Measurements from ENCODE around the gene CT45A3. TPM values are rescaled to one million over a fixed set of nuclear protein-coding genes. Genes with fewer than 3 reads are reported as not detected.
"Not testable (repeated sequence)": the region's sequence is repeated elsewhere in the genome, so short reads cannot be mapped to it uniquely, and the experiment has no call there.

CT45A3 gene
- total RNA-seq, 4 donors from 2014 or later, result not detected

DNA sequence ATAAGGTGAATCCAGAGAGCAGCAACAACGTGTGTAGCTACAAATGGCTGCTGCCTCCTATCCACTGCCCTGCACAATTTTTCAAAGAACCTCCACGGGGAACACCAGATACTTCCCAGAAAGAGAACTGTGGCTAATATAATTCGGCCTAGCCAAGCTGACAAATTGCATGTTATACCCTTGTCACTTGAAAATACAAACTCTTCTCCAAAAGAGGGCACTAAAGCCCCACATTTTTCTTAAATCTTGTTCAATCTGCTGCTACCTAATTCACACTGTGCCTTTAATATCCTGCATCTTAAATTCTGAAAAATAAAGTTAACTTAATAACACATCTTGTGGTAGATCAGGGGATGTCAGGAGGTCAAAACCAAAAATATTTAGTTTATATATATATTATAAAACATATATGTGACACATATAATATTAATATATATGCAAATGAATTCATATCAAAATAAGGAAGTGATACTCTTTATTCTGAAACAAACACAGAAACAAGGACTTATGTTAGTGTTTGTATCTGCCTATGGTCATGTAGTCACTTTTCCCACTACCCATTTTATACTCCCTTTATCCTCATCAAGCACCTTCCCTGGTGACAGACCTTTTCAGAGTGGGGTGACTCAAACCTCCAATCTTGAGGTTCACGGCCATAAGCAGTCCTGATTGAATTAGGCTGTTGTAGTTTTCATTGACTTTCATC lies 30.5 kb downstream of the CT45A3 start:
- H3K4me1 ChIP-seq, result no peaks in the 10 kb centered on the region
- ATAC-seq (no peak), DNase-seq (no peak)
- TF ChIP-seq, protein P1, sequence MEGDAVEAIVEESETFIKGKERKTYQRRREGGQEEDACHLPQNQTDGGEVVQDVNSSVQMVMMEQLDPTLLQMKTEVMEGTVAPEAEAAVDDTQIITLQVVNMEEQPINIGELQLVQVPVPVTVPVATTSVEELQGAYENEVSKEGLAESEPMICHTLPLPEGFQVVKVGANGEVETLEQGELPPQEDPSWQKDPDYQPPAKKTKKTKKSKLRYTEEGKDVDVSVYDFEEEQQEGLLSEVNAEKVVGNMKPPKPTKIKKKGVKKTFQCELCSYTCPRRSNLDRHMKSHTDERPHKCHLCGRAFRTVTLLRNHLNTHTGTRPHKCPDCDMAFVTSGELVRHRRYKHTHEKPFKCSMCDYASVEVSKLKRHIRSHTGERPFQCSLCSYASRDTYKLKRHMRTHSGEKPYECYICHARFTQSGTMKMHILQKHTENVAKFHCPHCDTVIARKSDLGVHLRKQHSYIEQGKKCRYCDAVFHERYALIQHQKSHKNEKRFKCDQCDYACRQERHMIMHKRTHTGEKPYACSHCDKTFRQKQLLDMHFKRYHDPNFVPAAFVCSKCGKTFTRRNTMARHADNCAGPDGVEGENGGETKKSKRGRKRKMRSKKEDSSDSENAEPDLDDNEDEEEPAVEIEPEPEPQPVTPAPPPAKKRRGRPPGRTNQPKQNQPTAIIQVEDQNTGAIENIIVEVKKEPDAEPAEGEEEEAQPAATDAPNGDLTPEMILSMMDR (IDR thresholded peaks at IDR 0.05 in 4 of 5, conservative IDR thresholded peaks at IDR 0.05 in 1 of 5), result no peak
- no peak for TF ChIP-seq POLR2A (IDR thresholded peaks at IDR 0.05)
- H3K36me3 ChIP-seq, result no peaks in the 10 kb centered on the region
- in situ Hi-C loops (cut with MboI; ENCODE audit: low sequenced_read_pairs in 4 of 4), result no loop called here
- H3K9me3 ChIP-seq, result no peaks in the 10 kb centered on the region
- no peak overlapping the region for H3K27ac ChIP-seq
- intact Hi-C loops (cut with DNase I; ENCODE audit: low total_unique reads), result no loop called here
- no peak overlapping the region for H3K4me3 ChIP-seq
- no peaks in the 10 kb centered on the region for H3K27me3 ChIP-seq

DNA sequence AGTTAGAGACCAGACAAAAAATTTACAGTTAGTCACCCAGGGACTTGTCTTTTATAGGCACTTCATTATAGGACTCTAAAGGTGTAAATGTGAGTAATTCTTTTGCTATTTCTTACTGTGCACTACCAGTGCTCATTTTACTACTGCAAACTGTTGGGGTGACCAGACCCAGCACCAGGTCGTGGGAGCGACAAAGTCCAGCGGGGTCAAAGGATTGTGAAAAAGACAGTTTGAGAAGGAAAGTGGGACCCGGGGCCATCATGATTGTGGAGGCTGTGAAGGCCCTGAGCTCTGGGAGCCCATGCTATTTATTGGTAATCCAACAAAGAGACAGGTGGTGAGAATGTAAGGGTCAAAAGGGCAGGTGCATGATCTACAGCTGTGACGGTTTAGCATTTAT lies 33.3 kb downstream of the CT45A3 start:
- DNase-seq; H3K36me3 ChIP-seq; H3K27ac ChIP-seq; H3K4me1 ChIP-seq; H3K27me3 ChIP-seq; in situ Hi-C loops (cut with MboI; ENCODE audit: low sequenced_read_pairs in 4 of 4); intact Hi-C loops (cut with DNase I; ENCODE audit: low total_unique reads); H3K4me3 ChIP-seq; H3K9me3 ChIP-seq; ATAC-seq: not testable (repeated sequence)

DNA sequence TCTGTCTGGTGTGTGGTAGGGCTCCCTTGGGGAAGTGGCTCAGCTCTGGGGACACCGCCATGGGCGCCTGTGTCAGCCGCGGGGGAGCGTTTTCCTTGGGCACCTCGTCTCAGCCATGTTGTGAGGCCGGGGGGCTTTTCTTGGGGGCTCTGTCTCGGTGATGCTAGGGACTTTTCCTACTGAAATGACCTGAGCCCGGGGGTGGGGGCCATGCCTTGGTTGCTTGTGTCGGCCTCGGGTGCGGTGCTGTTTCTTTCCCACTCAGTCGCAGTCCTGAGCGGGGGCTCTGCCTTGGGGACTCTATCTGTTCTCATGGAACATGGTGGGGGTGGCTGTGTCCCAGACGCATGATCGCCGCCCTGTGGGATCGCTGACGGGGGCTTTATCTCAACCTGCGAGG lies 54.2 kb downstream of the CT45A3 start:
- H3K27ac ChIP-seq, result no peak overlapping the region
- intact Hi-C loops (cut with DNase I; ENCODE audit: low total_unique reads) (no loop called here), in situ Hi-C loops (cut with MboI; ENCODE audit: low sequenced_read_pairs in 4 of 4) (no loop called here)
- no peak overlapping the region for H3K4me3 ChIP-seq
- no peaks in the 10 kb centered on the region for H3K4me1 ChIP-seq
- no peaks in the 10 kb centered on the region for H3K27me3 ChIP-seq
- DNase-seq, result no peak
- no peaks in the 10 kb centered on the region for H3K9me3 ChIP-seq
- H3K36me3 ChIP-seq, result no peaks in the 10 kb centered on the region
- no peak for TF ChIP-seq POLR2A (IDR thresholded peaks at IDR 0.05)
- TF ChIP-seq, protein P1 (IDR thresholded peaks at IDR 0.05 in 4 of 5, conservative IDR thresholded peaks at IDR 0.05 in 1 of 5), result no peak
- no peak for ATAC-seq

DNA sequence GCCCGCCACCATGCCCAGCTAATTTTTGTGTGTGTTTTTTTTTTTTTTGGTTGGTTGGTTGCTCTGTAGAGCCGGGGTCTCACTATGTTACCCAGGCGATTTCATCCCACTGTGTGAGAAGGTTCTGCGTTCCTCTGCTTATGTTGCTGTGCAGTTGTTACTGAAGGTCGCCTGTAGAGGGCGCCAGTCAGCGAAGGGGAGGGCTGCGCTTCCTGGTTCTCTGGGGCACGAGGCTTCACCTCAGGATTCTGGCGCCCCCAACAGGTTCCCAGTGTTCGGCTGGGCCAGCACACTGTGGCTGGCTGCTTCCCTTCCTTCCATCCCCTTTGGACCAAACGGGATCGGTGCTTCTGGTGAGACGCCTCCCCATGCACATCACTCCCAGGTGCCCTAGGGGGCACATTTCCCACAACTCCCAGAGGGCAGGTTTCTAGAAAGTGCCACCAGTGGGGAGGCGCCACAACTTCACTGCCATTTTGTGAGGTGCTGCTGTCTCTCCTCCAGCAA lies 54.8 kb downstream of the CT45A3 start, which contains the start of gene CT45A1:
Gene CT45A1, plus strand, starts transcription at position 457 of the 507 bp plus-strand sequence. CDS start 5,302 bp downstream, outside the sequence.
- intact Hi-C loops (cut with DNase I; ENCODE audit: low total_unique reads); H3K27me3 ChIP-seq; ATAC-seq; in situ Hi-C loops (cut with MboI; ENCODE audit: low sequenced_read_pairs in 4 of 4); H3K9me3 ChIP-seq; H3K4me1 ChIP-seq; H3K4me3 ChIP-seq; H3K36me3 ChIP-seq; H3K27ac ChIP-seq; DNase-seq: not testable (repeated sequence)

Other genes starting within 250 kb of the CT45A3 start
- gene INTS6L, start 247.5 kb downstream of the CT45A3 start, total RNA-seq, result 1 to 10 TPM in 2 of 4 donors, under 1 TPM in 2; 0.19 to 1.6 (median 0.93) TPM
- gene CT45A1, start 54.6 kb downstream of the CT45A3 start, total RNA-seq, result not detected
- not detected for gene CT45A5, start 17.3 kb upstream of the CT45A3 start, total RNA-seq
- not detected for gene CT45A6, start 34.6 kb upstream of the CT45A3 start, total RNA-seq
- not detected for gene CT45A2, start 51.8 kb upstream of the CT45A3 start, total RNA-seq
- gene CT45A7, start 69.1 kb upstream of the CT45A3 start, total RNA-seq, result not detected
- not detected for gene CT45A8, start 86.3 kb upstream of the CT45A3 start, total RNA-seq
- gene CT45A9, start 103.6 kb upstream of the CT45A3 start, total RNA-seq, result not detected
- gene CT45A10, start 125.3 kb upstream of the CT45A3 start, total RNA-seq, result not detected
- not detected for gene SAGE1, start 125.5 kb upstream of the CT45A3 start, total RNA-seq
- gene MMGT1, start 205.8 kb upstream of the CT45A3 start, total RNA-seq, result 10 to 100 TPM; 20.6 to 29.2 (median 23.5) TPM
- gene SLC9A6, start 217.2 kb upstream of the CT45A3 start, total RNA-seq, result 10 to 100 TPM; 13.3 to 18.7 (median 15.2) TPM